ENCODE results near the gene PPM1N.
"Not testable (repeated sequence)": the region's sequence is repeated elsewhere in the genome, so short reads cannot be mapped to it uniquely, and the experiment has no call there.

The PPM1N gene

GRCh38 chr19:45506246-45506988 lies 8.2 kb downstream of the PPM1N start:
- DNase-seq (ENCODE audit: low read depth), result peak; percentile 92
- peak; percentile 58 for TF ChIP-seq CTCF (conservative IDR thresholded peaks at IDR 0.05; ENCODE audit: low read depth, low read length)
- peak overlapping the region; percentile 84 for H3K4me3 ChIP-seq (ENCODE audit: low read depth, low read length)

- H3K4me3 ChIP-seq (ENCODE audit: low read depth, low read length), result peak within 1 kb of the TSS; percentile 84
- no peak for TF ChIP-seq CTCF (conservative IDR thresholded peaks at IDR 0.05; ENCODE audit: low read depth, low read length)
- peak; percentile 89 for DNase-seq (ENCODE audit: low read depth)
Measured at GRCh38 chr19:45506989-45507871, 9.0 kb downstream of the PPM1N start, which contains the start of gene VASP. Gene VASP (plus strand): TSS chr19:45507479. CDS start chr19:45507772, 293 bp downstream.

- DNase-seq (ENCODE audit: low read depth), result no peak
- TF ChIP-seq CTCF (conservative IDR thresholded peaks at IDR 0.05; ENCODE audit: low read depth, low read length), result no peak
- peak overlapping the region; percentile 84 for H3K4me3 ChIP-seq (ENCODE audit: low read depth, low read length)
Measured at GRCh38 chr19:45507872-45508416, 9.7 kb downstream of the PPM1N start.

GRCh38 chr19:45508417-45508860 lies 10.2 kb downstream of the PPM1N start:
- no peak for DNase-seq (ENCODE audit: low read depth)
- TF ChIP-seq CTCF (conservative IDR thresholded peaks at IDR 0.05; ENCODE audit: low read depth, low read length), result no peak
- peak overlapping the region; percentile 84 for H3K4me3 ChIP-seq (ENCODE audit: low read depth, low read length)

- peak; percentile 70 for DNase-seq (ENCODE audit: low read depth)
- no peak for TF ChIP-seq CTCF (conservative IDR thresholded peaks at IDR 0.05; ENCODE audit: low read depth, low read length)
- H3K4me3 ChIP-seq (ENCODE audit: low read depth, low read length), result peak overlapping the region; percentile 84
Measured at GRCh38 chr19:45508861-45509691, 10.8 kb downstream of the PPM1N start.

- H3K4me3 ChIP-seq (ENCODE audit: low read depth, low read length), result peak overlapping the region; percentile 84
- DNase-seq (ENCODE audit: low read depth), result no peak
- TF ChIP-seq CTCF (conservative IDR thresholded peaks at IDR 0.05; ENCODE audit: low read depth, low read length), result no peak
Measured at GRCh38 chr19:45509692-45510015, 11.4 kb downstream of the PPM1N start.

GRCh38 chr19:45510352-45510751 lies 12.1 kb downstream of the PPM1N start:
- H3K4me3 ChIP-seq (ENCODE audit: low read depth, low read length); DNase-seq (ENCODE audit: low read depth): not testable (repeated sequence)
